ENCODE measurements around the gene ADAMTS6.

The ADAMTS6 gene

GRCh38 chr5:65161655-65162054, 320.1 kb downstream of the ADAMTS6 start (continued):
- no peak for TF ChIP-seq ZNF155 (tag by site-specific recombination; IDR thresholded peaks at IDR 0.05)
- no peak for TF ChIP-seq KLF9 (tag by site-specific recombination; IDR thresholded peaks at IDR 0.05; ENCODE audit: low read depth)
- TF ChIP-seq SETDB1 (IDR thresholded peaks at IDR 0.05; ENCODE audit: insufficient read length, low read length) = no peak
- no peak for TF ChIP-seq ZBTB49 (tag by site-specific recombination; IDR thresholded peaks at IDR 0.05; ENCODE audit: low read depth)
- no peak for TF ChIP-seq ZNF354C (tag by site-specific recombination; IDR thresholded peaks at IDR 0.05; ENCODE audit: borderline replicate concordance, low read depth)
- TF ChIP-seq ZFP69B (tag by site-specific recombination; IDR thresholded peaks at IDR 0.05) = no peak
- no peak for TF ChIP-seq OSR2 (tag by site-specific recombination; IDR thresholded peaks at IDR 0.05)
- TF ChIP-seq PRDM6 (tag by site-specific recombination; IDR thresholded peaks at IDR 0.05) = no peak
- TF ChIP-seq EGR2 (tag by site-specific recombination; IDR thresholded peaks at IDR 0.05; ENCODE audit: low read depth) = no peak

- Histone ChIP-seq H3K9me3 (ENCODE audit: control insufficient read depth, insufficient read depth, low read depth, low read length) (no peaks in the 10 kb centered on the region), H3K4me3 (ENCODE audit: low read depth, low read length) (no peak overlapping the region), H3K27ac (ENCODE audit: extremely low read depth, low read depth, low read length) (no peak overlapping the region), H3K4me1 (ENCODE audit: control insufficient read depth, insufficient read depth, low read length) (no peaks in the 10 kb centered on the region), H3K36me3 (ENCODE audit: control insufficient read depth in 2 of 2, insufficient read depth in 1 of 2, low read length in 2 of 2) (no peaks in the 10 kb centered on the region)
- ChIA-PET CTCF (no interaction called here), POLR2A (no interaction called here)
- no peak for TF ChIP-seq ZNF513 (tag by site-specific recombination; IDR thresholded peaks at IDR 0.05)
- no peak for TF ChIP-seq ZBTB10 (tag by site-specific recombination; IDR thresholded peaks at IDR 0.05)
- no peak for TF ChIP-seq ZNF792 (tag by site-specific recombination; IDR thresholded peaks at IDR 0.05)
- TF ChIP-seq GLIS1 (tag by site-specific recombination; IDR thresholded peaks at IDR 0.05) = no peak
- no peak for TF ChIP-seq ZNF26 (tag by site-specific recombination; IDR thresholded peaks at IDR 0.05)
- TF ChIP-seq HOXA7 (CRISPR knock-in tag; IDR thresholded peaks at IDR 0.05; ENCODE audit: borderline replicate concordance) = no peak
- TF ChIP-seq ZNF518A (tag by site-specific recombination; conservative IDR thresholded peaks at IDR 0.05; ENCODE audit: low read depth) = no peak
- TF ChIP-seq WT1 (tag by site-specific recombination; IDR thresholded peaks at IDR 0.05) = no peak
Observed at GRCh38 chr5:65157906-65158603, 323.7 kb downstream of the ADAMTS6 start.

All from HEK293 (cell line).